ENCODE measurements around the gene OR10A3.
"Not testable (repeated sequence)": the region's sequence is repeated elsewhere in the genome, so short reads cannot be mapped to it uniquely, and the experiment has no call there.

OR10A3 gene, protein sequence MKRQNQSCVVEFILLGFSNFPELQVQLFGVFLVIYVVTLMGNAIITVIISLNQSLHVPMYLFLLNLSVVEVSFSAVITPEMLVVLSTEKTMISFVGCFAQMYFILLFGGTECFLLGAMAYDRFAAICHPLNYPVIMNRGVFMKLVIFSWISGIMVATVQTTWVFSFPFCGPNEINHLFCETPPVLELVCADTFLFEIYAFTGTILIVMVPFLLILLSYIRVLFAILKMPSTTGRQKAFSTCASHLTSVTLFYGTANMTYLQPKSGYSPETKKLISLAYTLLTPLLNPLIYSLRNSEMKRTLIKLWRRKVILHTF

DNA sequence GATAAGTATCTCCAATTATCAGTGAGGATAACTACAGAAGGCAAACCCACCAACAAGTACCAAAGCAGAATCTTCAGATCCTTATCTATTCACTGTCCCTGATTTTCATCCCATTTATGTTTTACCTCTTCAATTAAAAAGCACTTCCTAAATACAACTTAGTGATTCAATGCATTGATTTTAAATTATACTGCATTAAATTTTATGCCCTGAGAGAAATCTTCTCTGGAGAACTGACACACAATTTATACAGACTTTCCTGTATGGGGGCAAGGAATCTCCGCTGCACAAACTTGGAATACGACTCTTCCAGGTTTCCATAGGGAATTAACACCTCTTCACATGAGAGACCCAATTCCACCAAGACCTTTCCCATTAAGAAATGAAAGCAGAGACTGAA lies at the start of gene OR10A3:
Gene OR10A3, minus strand, starts transcription at position 101 of the 400 bp plus-strand sequence. CDS start 2,188 bp downstream, outside the sequence.
- DNase-seq (ENCODE audit: low spot score): no peak

DNA sequence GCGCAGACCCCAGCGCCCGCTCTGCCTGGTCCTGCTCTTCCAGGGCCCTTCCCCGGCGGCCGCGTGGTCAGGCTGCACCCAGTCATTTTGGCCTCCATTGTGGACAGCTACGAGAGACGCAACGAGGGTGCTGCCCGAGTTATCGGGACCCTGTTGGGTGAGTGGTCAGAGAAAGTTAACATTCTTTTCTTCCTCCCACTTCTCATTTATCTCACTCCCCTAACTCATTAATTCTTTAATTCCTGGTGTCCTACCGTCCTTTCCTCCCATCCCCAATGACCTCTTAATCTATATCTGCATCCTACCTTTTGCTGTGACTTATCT lies 46.0 kb upstream of the OR10A3 start:
- DNase-seq (ENCODE audit: low spot score): not testable (repeated sequence)

DNA sequence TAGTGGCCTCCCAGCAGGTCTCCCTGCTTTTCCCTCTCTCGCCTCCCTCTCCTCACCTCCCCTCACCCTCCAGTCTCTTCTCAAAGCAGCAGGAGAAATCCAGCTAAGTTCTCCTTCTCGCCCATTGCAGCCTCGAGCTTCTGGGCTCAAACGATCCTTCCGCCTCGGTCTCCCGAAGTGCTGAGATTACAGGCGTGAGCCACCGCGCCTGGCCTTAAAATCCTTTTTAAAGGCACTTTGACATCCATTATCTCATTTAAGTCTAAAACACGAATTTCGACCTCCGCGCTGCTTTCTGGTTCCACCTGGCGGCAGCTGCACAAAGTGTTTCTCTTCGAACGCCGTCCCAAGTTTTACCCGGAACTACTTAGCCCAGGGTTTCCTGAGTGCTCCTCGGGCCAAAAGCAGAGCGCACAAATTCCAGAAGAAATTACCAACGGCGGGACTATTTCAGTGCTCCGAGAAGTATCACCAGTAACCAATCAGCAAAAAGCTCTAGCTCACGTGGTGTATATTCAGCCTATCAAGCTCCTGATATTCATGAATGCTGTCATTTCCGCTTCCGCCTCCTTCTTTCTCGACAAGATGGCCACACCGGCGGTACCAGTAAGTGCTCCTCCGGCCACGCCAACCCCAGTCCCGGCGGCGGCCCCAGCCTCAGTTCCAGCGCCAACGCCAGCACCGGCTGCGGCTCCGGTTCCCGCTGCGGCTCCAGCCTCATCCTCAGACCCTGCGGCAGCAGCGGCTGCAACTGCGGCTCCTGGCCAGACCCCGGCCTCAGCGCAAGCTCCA lies 45.5 kb upstream of the OR10A3 start, which contains the start of gene EIF3F:
Gene EIF3F, plus strand, starts transcription at position 570 of the 792 bp plus-strand sequence. Its CDS starts 16 bp downstream, at position 586.
- DNase-seq (ENCODE audit: low spot score): peak; percentile 97

DNA sequence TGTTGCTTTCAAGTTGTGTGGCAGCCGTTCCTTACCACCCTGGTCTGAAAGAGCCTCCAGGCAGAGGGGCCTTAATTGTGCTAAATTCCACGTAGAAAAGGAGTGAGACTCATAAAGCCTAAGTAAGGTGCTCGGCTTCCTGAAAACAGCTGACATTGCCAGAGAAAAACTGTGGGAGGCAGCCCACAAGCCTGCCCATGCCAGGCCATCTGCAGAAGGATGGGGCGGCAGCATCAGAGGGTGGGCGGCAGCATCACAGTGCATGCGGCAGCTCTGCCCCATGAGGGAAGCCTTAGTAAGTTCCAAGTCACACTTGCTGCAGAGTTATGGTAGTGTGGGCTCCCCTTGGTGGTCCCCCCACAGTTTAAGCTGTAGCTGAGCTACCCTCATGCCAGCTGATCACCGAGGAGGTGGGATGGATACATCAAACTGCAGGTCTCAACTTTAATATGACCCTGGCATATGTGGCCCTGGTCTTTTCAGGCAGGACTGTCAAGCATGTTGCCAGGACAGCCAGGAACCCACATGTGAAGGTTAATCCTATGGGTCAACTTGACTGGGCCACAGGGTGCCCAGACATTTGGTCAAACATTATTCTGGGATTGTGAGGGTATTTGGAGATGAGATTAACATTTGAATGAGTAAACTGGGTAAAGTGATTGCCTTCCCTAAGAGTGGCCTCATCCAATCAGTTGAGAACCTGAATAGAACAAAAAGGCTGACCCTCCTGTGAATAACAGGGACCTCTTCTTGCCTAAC lies 42.5 kb upstream of the OR10A3 start:
- no peak for DNase-seq (ENCODE audit: low spot score)

DNA sequence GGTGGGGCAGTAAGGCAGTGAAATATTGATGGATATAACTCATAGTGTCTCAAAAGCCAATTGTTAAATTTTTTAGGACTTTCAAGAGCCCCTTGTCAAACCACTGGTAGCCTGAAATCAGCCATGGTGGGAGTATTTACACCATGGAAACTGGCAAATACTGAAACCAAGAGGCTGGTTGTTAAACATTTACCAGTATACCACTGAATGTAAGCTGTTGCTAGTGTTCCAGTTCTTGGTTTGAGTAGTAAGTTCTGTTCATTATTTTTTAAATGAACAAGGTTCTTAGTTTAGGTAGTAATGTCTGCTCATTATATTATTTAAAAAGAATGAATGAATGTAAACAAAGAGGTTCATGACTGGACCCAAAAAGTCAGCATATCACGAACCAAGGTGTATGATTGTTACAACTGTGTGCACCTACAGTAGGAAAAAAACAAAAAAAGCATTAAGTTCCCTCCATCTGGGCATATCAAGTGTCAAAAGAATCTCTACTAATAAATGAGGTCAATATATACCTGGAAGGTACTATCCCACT lies 41.1 kb upstream of the OR10A3 start:
- DNase-seq (ENCODE audit: low spot score): no peak

DNA sequence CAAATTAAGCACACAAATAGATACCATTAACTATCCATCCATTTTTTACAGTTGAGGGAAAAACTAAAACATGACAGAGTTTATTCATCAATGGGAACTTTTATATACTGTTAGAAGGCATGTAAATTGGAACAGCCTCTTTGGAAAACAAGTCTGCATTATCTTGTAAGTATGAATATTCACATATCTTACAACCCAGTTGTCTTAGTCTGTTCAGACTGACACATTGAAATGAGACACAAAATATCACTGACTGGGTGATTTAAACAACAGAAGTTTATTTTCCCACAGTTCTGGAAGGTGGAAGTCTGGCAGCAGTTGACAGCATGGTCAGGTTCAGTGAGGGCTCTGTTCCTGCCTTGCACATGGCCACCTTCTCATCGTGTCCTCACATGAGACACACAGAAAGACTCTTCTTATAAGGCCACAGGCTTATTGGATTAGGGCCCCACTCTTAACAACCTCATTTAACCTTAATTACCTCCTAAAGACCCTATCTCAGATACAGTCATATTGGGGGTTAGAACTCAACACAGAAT lies 40.2 kb upstream of the OR10A3 start:
- no peak for DNase-seq (ENCODE audit: low spot score)

DNA sequence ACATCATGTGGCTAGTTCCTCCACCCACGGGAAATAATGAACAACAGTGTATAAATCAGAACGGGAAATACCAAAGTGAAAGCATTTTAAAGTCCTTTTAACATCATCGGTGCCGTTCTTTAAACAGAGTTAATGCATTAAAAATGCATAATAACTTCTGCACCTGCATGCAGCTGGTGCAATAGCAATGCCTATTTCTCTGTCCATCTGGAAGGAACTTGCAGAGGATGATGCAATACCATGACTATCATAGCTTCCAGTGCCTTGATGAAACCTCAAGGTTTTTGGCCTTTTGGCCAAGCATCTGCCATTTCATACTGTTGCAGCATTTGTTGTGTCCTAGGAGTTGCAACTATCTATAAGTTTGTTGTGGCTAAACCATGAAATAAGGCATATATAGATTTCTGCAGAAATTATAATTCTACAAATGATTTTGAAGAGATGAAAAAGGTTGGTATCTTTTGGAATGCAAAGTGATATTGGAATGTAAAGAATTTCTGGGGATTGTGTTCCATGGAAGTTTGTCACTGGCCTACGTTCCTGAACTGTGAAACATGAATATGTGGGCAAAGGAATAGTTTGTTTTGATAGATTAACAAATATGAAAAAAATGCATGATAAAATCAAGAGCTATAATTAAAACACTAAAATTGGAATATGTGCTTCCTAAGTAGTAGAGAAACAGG lies 35.9 kb upstream of the OR10A3 start:
- no peak for DNase-seq (ENCODE audit: low spot score)

DNA sequence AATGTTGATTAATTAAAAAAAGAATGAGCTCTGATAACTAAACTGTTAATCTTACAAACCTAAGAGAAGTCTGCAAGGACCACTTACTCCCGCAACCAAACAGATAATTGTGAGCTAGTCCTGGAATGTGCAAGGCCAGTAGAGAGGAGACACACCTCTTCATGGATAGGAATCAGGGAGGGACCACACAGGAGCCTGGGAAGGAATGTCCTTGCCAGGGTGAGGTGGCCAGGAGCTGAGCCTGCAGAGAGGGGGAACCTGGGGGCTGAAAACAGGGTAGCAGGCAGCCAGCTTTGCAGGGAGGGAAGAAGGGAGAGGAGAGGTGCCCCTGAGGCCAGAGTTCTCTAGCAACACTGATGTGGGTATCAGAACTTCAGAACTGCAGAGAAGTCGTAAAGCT lies 33.2 kb upstream of the OR10A3 start:
- DNase-seq (ENCODE audit: low spot score): no peak

DNA sequence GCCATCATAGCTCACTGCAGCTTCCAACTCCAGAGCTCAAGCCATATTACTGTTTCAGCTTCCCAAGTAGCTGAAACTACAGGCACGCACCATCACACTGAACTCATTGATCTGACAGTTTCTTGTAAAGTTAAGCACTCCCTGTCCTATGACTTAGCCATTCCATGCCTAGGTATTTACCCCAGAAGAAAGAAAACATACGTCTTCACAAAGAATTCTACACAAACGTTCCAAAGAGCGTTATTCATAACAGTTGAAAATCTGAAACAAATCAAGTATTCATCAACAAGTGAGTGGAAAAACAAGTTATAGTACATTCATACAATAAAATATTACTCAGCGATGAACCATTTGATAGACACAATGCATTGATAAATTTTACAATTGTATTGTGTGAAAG lies 31.5 kb upstream of the OR10A3 start:
- peak; percentile 64 for DNase-seq (ENCODE audit: low spot score)

DNA sequence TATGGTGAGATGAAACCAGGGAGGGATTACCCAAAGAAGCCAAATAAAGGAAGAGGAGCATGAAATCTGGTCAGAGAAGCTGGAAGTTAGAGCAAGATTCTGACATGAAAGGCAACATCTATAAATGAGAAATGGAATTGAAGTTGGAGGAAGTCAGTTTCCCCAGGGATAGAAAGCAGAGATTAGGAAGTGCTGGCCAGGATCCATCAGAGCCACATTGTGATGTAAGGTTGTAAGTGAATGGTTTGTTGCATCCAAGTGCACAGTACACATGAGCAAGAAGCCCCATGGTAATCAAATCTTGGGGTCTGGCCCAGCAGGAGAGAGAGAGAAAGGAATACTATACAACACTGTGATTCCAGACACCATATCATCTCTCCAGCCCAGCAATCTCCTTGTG lies 30.3 kb upstream of the OR10A3 start:
- no peak for DNase-seq (ENCODE audit: low spot score)

DNA sequence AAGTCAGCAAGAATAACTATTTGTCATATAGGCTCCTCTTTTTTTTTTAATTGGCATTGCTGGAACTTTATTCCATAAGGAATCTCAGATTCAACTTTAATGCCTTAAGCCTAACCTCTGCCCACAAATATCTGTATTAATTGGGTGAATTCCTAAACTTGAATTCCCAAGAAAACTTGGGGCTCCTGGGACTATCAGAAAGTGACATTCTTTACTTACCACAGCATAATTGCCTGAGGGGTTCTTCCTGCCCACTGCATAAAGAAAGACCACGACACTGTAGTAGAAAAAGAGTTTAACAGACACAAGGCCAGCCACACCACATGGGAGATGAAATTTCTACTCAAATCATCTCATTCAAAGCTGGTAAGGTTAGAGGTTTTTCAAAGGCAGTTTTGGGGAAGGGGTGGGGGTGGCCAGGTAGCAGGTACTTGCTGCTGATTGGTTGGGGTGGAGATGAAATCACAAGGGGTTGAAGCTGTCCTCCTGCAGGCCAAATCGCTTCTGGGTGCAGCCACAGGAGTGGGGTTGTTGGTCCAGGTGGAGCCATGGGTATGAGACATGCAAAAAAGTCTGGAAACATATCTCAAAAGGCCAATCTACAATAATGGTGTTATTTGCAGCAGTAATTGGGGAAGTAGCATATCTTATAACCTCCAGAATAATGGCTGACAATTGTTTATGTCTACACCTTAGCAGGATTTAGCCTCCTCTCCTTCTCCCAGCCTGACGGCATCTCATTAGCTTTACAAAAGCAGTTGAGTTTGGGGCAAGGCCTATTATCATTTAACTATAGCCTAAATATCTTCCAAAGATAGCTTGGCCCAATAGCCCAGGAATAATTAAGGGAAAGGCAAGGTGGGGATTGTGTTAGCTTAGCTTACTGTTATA lies 28.5 kb upstream of the OR10A3 start:
- DNase-seq (ENCODE audit: low spot score): no peak

DNA sequence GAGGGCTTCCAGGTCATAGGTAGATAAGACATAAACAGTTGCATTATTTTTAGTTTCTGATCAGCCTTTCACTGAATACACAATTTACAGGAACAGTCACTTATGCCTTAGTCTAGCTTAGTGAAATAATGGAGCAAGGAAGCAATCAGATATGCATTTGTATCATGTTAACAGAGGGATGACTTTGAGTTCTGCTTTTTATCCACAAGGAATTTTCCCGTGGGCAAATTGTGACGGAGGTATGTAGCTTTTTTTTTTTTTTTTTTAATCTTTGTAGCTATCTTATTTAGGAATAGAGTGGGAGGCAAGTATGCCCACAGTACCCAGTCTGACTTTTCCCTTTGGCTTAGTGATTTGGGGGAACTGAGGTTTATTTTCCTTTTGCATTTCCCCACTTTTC lies 27.2 kb upstream of the OR10A3 start:
- DNase-seq (ENCODE audit: low spot score): no peak

DNA sequence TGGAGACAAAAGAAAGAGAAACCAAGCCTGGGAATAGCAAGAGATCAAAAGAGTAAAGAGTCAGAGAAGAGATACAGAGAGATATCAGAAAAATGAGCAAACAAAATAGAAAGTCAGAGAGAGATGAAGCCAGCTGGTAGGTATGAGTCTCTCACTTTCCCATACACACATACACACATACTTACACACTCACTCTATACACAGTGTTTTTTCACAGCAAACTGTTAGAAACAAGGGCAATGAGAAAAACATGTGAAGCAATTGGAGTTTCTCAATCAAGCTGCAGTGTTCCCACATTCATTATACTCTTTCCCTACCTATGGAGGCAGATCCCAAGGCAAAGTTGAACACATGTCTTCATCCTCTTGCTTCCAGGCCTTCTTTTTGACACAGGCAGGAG lies 26.3 kb upstream of the OR10A3 start:
- no peak for DNase-seq (ENCODE audit: low spot score)

DNA sequence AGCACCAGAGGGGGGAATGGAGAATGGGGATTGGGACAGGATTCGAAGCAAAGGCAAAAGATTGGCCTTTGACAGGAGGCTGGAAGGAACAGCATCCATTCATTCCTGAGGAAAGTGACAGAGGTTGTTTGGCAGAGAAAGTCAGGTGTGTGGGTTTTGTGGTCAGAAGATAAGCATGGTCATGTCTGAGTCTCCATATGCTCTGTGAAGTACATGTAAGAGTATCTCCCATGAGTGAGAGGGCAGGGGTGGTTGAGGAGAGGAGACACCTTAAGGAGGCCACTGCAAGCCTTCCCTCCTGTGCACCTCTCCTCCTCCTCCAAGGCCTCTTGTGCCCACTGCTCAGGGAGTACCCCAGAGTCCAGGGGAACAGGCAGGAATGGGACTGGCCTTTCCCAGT lies 25.6 kb upstream of the OR10A3 start:
- no peak for DNase-seq (ENCODE audit: low spot score)

DNA sequence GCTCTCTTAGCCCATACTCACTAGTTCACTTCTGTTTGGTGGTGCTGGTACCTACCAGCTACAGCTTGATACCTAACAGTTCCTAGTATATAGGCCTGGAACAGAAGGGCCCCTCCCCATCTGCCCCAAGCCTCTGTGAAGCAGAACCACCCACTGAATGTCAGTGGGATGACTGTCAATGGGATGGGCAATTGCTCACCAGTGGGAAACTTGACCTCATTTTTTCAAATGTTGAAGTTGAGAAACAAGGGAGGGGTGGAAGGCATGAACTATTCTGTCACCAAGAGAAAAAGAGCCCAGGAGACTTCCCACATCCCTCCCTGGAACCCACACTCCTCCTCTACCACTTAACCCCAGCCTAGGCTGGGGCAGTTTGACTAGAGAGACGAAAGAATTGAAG lies 23.9 kb upstream of the OR10A3 start, which contains the start of gene NLRP10:
Gene NLRP10, minus strand, starts transcription at position 62 of the 400 bp plus-strand sequence. CDS start 1,952 bp downstream, outside the sequence.
- no peak for DNase-seq (ENCODE audit: low spot score)

DNA sequence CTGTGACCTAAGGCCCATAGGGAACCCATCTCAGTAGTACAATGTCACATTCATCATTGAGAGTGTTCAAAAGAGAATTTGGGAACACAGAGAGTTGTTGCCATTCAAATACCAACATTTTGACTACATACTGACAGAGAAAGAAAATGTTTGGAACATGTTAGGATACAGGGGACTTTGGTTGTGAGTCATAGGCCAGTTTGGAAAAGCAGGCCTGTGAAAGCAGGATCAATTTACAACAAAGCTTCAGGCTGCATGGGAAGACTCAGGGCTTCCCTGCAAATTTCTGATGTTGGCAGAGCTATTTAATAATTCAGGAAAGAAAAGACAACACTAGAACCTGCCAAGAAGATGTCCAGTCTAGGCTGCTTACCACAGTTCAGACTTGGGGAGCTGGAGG lies 23.4 kb upstream of the OR10A3 start:
- no peak for DNase-seq (ENCODE audit: low spot score)

DNA sequence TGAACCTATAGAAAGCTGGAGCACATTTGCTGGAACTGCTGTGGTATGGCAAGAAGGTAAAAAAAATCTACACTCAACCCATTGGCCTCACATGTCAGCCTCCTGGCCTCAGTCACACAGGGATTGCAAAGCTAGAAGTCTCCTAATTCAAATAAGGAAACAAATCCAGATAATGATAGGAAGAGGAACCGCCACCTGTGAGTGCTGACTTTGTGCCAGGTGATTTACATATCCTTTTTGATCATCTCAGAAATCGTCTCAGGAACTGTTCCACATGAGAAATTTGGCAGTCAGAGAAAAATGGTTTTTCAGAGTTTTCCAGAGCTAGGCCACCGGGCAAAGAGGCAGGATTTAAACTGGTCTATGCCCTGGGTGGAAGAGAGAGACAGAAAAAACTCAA lies 22.8 kb upstream of the OR10A3 start:
- no peak for DNase-seq (ENCODE audit: low spot score)

DNA sequence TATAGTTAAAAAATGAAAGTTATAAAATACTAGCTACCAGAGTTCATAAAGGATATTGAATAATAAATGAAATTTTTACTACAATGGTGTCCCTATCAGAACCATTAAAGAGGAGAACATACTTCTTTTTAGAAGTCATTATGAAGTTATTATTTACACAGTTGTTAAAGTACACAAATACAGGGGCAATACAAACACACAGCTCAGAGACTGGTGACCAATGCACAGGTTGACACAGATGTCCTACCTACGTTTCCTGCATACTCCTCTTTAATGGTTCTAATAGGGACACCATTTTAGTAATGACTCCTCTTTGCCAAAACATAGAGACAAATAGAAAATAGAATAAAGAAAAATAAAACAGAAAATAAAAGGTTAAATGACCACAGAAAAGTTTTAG lies 13.7 kb upstream of the OR10A3 start:
- DNase-seq (ENCODE audit: low spot score): no peak

DNA sequence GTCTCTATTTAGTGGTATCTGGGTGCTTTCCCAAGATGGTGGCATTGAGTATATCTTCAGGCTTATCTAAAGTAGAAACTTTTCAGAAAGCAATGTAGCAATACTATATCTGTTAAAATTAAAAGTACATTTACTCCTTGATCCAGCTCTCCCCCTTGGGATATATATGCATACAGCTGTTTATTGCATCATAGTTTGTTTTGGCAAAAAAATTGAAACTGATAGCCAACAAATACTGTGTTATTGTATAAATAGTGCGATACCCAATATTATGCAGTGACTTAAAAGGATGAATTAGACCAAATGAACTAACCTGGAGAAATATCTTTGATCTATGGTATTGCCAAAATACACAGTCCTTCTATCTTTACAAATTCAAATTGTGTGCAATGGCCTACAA lies 8.4 kb upstream of the OR10A3 start:
- DNase-seq (ENCODE audit: low spot score): no peak

DNA sequence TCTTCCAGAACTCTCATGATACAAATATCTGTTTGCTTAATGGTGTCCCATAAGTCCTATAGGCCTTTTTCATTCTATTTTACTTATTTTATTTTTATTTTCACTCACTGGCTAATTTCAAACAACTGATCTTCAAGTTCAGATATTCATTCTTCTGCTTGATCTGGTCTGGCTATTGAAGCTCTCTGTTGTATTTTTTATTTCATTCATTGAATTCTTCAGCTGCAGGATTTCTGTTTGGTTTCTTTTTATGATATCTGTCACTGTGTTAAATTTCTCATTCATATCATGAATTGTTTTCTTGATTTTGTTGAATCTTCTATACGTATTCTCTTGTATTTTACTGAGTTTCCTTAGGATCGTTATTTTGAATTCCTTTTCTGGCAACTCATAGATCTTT lies 2.6 kb upstream of the OR10A3 start:
- DNase-seq (ENCODE audit: low spot score): no peak

DNA sequence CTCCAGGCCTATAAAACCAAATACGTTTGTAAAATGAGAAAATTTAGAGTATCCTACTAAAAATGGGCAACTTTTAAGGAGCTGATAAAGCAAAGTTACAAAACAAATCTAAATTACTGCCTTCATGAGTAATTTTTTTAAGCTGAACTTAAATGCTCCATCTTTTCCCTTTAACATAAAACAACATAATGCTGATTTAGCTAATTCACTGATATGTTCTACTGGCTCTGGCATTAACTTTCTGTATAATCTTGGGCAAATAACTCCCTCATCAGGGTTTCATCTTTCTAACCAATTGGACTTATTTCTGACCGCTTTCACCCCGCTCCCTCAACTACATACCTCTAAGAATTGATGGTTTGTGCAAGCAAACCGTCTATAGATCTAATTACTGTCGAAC lies 362 bp downstream of the OR10A3 start:
- no peak for DNase-seq (ENCODE audit: low spot score)

Data from COLO829 (cell line).